Retinal pigment epithelial cell (primary cell): ENCODE results near the gene NRXN2.
"Not testable (repeated sequence)": the region's sequence is repeated elsewhere in the genome, so short reads cannot be mapped to it uniquely, and the experiment has no call there.

Experiments used
- DNase-seq: peaks from one replicate; pipeline ENCODE4 v3.0.0-alpha.2; 2010; ENCODE audit warnings: low read depth
- H3K4me3 ChIP-seq: 2 replicates; pipeline ENCODE4 v1.5.1; 2011; ENCODE audit warnings: mild to moderate bottlenecking, low read length, control low read depth, moderate library complexity
- TF ChIP-seq, protein P1 (sequence below): conservative IDR thresholded peaks from 2 replicates; pipeline ENCODE4 v1.5.1; 2011; ENCODE audit warnings: low read depth, low read length, control low read depth, inconsistent platforms

Gene NRXN2

DNA sequence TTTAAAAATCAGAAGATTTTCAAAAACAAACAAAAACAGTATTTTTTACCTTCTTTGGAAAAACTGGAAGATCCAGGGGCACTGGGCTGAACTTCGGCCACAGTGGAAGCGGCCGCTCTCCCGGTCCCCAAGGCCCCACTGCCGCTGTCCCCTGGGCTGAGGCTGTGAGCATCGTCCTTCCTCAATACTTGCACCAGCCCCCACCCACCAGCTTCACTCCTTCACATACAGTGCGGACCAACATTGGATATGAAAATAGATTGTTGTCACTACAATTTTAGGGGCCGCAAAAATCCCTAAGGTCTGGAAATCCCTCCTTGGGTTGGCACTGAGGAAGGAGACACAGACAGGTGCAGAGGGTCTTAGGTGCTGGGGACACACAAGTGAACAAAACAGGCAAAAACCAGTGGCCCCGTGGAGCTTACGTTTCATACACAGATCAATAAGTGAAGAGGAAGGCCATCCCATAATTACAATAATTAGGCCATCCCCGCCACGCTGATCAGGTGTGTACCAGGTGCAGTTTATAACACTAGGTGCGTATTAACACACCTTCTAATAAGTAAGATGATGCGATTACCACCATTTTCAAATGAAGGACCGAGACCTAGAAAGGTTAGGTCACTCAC is 160.2 kb downstream of the NRXN2 start:
- H3K4me3 ChIP-seq = no peak overlapping the region
- TF ChIP-seq, protein P1, sequence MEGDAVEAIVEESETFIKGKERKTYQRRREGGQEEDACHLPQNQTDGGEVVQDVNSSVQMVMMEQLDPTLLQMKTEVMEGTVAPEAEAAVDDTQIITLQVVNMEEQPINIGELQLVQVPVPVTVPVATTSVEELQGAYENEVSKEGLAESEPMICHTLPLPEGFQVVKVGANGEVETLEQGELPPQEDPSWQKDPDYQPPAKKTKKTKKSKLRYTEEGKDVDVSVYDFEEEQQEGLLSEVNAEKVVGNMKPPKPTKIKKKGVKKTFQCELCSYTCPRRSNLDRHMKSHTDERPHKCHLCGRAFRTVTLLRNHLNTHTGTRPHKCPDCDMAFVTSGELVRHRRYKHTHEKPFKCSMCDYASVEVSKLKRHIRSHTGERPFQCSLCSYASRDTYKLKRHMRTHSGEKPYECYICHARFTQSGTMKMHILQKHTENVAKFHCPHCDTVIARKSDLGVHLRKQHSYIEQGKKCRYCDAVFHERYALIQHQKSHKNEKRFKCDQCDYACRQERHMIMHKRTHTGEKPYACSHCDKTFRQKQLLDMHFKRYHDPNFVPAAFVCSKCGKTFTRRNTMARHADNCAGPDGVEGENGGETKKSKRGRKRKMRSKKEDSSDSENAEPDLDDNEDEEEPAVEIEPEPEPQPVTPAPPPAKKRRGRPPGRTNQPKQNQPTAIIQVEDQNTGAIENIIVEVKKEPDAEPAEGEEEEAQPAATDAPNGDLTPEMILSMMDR = no peak
- DNase-seq = no peak

DNA sequence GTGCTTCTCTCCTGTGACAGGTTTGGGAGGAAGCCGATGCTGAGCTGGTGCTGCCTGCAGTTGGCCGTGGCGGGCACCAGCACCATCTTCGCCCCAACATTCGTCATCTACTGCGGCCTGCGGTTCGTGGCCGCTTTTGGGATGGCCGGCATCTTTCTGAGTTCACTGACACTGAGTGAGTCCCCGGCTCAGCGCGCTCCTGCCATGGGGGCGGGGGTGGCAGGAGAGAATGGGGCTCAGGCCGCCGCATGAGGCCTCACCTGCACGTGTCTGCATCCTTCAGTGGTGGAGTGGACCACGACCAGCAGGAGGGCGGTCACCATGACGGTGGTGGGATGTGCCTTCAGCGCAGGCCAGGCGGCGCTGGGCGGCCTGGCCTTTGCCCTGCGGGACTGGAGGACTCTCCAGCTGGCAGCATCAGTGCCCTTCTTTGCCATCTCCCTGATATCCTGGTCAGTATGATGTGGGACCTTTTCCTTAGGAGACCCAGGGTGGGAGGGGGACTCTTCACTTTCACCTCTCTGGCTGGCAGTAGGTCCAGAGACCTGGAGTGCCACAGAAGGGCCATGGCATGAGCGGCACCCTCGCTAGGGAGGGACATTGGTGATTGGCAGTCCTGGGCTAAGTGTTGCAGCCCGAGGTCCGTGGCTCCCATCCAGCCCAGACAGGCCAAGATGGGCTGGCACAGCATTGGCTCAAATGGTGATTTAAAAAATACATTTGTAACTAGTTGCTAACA is 160.8 kb downstream of the NRXN2 start:
- no peak overlapping the region for H3K4me3 ChIP-seq
- no peak for DNase-seq
- TF ChIP-seq, protein P1 = no peak

DNA sequence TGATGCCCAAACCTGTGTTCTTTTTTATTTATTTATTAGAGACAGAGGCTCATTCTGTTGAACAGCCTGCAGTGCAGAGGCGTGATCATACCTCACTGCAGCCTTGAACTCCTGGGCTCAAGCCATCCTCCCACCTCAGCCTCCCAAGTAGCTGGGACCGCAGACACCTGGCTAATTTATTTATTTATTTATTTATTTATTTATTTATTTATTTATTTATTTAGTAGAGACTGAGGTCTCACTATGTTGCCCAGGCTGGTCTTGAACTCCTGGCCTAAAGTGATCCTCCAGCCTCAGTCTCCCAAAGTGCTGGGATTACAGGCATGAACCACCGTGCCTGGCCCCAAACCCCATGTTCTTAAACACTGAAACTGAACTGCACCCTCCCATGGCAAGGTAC is 161.6 kb downstream of the NRXN2 start:
- H3K4me3 ChIP-seq, DNase-seq: not testable (repeated sequence)

DNA sequence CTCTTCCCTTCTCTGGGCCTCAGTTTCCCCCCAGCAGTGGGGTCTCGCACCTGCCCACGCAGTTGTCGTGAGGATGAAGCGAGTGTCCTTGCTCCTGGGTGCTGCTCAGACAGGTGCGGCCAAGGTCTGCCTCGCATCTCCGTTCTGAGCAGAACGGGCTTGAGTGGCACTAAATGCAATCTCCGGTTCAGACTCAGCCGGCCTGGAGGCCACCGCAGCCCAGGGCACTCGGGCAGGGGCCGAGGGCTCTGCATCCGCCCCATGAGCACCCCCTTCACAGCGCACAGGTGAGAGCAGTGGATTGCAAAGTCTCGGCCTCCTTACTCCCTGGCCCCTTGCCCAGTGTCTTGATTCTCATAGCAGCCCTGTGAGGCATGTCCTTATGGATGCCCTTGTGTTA is 162.1 kb downstream of the NRXN2 start:
- no peak for DNase-seq
- no peak overlapping the region for H3K4me3 ChIP-seq
- TF ChIP-seq, protein P1 = no peak

DNA sequence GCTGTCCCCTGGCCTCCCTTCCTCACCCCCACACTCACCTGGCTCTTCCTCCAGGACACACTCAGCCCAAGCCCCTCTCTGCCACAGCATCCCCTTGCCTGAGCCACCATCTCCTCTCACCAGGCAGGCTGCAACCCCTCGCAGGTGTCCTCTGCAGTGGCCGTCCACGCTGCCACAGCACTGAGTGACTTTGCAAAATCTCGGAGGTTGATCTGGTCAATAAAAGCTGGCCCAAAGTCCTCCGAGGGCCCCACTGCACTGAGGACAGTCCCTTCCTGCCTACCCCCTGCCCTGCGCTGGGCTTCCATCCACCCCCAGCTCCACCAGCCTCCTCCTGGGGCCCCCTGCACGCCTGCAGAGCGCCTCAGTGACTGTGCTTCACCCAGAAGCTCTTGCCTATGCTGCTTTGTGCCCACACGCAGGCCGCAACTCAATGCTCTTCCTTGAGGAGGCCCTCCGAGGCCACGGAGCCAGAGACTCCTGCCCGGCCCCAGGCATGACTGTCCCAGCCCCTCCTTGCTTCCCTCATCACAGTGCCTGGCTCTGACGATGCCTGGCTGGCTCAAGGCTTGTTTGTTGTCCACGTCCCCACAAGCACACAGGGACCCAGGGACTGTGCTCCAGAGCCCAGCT is 162.7 kb downstream of the NRXN2 start:
- H3K4me3 ChIP-seq = no peak overlapping the region
- no peak for DNase-seq
- TF ChIP-seq, protein P1 = no peak

DNA sequence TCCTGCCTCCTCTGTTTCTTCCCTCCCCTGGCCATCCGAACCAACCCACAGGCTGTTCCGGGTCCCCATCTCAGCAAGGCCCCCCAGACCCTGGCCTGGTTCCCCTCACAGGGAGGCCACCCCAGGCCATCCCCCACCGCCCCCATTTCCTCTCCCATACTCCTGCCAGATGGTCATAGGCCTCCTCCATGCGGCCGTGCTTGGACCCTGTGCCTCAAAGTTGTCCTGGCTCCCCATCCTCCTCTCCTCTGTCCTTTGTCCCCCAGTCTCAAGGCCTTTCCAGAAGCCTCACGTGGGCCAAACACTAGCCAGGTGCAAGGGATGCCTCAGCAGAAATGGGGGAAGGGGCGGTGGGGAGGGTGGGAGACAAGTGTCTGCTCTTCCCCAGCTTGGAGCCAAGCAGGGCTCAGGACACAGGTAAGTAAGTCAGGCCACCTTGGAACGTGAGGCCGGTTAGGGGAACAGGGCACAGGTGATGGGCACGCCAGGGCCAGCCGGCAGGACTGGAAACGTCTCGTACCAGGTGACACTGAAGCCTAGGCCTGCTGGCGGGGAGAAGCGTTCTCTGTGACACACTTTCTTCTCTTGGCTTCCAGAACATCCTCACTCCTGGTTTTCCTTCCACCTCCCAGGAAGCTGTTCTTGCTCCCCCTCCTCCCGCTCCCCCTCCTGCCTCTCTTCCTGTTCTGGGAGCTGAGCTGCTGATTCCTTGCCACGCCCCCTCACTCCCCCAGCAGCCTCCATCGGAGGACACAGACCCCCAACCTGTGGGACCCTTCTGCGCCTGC is 163.5 kb downstream of the NRXN2 start:
- no peak for DNase-seq
- H3K4me3 ChIP-seq = no peak overlapping the region
- TF ChIP-seq, protein P1 = no peak

DNA sequence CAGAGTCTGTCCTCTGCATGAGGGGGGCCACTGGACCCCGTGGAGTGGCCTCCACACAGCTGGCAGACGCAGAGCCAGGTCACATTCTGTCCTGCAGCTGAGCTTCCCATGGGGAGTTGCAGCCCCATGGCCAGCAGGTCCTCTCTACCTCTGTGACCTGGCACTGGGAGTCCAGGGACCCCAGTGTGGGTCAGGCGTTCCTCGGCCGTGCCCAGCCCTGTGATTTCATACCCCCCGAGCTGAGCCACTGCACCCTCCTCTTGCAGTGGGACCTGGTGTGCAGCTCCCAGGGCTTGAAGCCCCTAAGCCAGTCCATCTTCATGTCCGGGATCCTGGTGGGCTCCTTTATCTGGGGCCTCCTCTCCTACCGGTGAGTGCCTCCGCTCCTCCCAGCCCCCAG is 164.1 kb downstream of the NRXN2 start:
- TF ChIP-seq, protein P1 = no peak
- no peak overlapping the region for H3K4me3 ChIP-seq

More for the DNA sequence above, 164.1 kb downstream of the NRXN2 start:
- DNase-seq = no peak
